Measurements from ENCODE around the gene MAP3K7.

The MAP3K7 gene

DNA sequence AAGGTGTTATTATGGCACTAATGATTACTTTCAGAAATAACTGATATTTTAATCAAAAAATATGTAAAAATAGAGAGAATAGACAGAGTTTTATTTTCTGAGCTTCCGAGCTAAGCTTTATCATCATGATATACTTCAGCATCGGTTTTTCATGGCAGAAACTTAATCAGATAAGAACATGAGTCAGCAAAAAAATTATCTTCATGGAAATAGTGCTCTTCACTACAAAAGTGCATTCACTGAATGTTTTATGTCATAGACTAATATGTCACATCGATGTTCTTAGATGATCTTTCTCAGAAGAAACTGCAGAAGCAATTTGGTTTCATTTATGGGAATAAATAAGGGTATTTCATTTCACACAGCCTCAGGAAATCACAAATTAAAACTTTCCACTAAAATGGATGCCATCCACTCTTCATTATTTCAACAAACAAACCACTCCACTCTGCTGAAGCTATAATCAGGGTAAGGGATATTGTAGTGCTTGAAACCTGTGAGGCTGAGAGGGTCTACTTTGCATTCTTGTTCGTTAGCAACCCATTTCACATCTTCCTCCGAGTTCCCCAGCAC lies 10.2 kb upstream of the MAP3K7 start:
- no peak overlapping the region for H3K4me3 ChIP-seq (ENCODE audit: low read length)
- TF ChIP-seq, protein P1, sequence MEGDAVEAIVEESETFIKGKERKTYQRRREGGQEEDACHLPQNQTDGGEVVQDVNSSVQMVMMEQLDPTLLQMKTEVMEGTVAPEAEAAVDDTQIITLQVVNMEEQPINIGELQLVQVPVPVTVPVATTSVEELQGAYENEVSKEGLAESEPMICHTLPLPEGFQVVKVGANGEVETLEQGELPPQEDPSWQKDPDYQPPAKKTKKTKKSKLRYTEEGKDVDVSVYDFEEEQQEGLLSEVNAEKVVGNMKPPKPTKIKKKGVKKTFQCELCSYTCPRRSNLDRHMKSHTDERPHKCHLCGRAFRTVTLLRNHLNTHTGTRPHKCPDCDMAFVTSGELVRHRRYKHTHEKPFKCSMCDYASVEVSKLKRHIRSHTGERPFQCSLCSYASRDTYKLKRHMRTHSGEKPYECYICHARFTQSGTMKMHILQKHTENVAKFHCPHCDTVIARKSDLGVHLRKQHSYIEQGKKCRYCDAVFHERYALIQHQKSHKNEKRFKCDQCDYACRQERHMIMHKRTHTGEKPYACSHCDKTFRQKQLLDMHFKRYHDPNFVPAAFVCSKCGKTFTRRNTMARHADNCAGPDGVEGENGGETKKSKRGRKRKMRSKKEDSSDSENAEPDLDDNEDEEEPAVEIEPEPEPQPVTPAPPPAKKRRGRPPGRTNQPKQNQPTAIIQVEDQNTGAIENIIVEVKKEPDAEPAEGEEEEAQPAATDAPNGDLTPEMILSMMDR (IDR thresholded peaks at IDR 0.05; ENCODE audit: insufficient read depth, low read depth, low read length, missing control alignments), result no peak
- DNase-seq (ENCODE audit: low read depth), result no peak

- TF ChIP-seq, protein P1 (IDR thresholded peaks at IDR 0.05; ENCODE audit: insufficient read depth, low read depth, low read length, missing control alignments), result no peak
- H3K4me3 ChIP-seq (ENCODE audit: low read length), result no peak overlapping the region
- DNase-seq (ENCODE audit: low read depth), result no peak
These were observed 9.0 kb upstream of the MAP3K7 start for GRCh38 chr6:90595854-90596253.

- peak; percentile 20 for DNase-seq (ENCODE audit: low read depth)
- H3K4me3 ChIP-seq (ENCODE audit: low read length), result peak overlapping the region; percentile 67
- TF ChIP-seq, protein P1 (IDR thresholded peaks at IDR 0.05; ENCODE audit: insufficient read depth, low read depth, low read length, missing control alignments), result no peak
These were observed 381 bp downstream of the MAP3K7 start for GRCh38 chr6:90586546-90586835.

DNA sequence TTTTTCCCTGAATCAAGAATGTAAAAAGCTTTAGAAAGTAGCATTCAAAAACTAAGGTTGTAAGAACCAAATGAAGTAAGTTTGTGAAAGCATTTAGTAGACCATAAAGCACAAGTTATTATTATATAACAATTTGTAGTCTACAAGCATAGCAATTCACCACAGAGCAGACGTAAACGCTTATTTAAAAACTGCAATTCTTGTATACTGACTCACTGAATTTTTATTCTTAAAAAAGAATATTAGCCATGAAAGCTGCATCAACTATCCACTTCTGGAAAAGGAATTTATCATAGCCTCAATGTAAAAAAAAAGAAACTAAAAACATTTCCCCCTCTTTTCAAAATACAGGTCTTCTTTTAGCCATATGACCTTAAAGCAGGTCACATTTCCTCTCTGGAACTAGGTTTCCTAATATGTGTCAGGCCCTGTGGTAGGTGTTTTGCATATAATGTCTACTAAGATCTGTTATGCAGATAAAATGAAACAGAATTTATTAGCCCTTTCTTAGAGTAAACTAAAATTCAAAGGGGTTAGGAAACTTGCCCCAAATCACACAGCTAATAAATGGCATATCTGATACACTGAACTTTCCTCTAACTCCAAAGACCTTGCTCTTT lies 2.1 kb downstream of the MAP3K7 start:
- DNase-seq (ENCODE audit: low read depth), result peak; percentile 14
- peak overlapping the region; percentile 19 for H3K4me3 ChIP-seq (ENCODE audit: low read length)
- TF ChIP-seq, protein P1 (IDR thresholded peaks at IDR 0.05; ENCODE audit: insufficient read depth, low read depth, low read length, missing control alignments), result no peak

- no peak overlapping the region for H3K4me3 ChIP-seq (ENCODE audit: low read length)
- TF ChIP-seq, protein P1 (IDR thresholded peaks at IDR 0.05; ENCODE audit: insufficient read depth, low read depth, low read length, missing control alignments), result no peak
- DNase-seq (ENCODE audit: low read depth), result peak; percentile 13
These were observed 2.9 kb downstream of the MAP3K7 start for GRCh38 chr6:90583836-90584481.

GRCh38 chr6:90583179-90583835 lies 3.6 kb downstream of the MAP3K7 start:
- TF ChIP-seq, protein P1 (IDR thresholded peaks at IDR 0.05; ENCODE audit: insufficient read depth, low read depth, low read length, missing control alignments), result no peak
- no peak overlapping the region for H3K4me3 ChIP-seq (ENCODE audit: low read length)
- peak; percentile 11 for DNase-seq (ENCODE audit: low read depth)
